ENCODE data around the gene RBMS3.
A peak's percentile ranks its signal among the peaks of the same experiment; 100 is the strongest.
"Not testable (repeated sequence)": the region's sequence is repeated elsewhere in the genome, so short reads cannot be mapped to it uniquely, and the experiment has no call there.

The RBMS3 gene

DNA sequence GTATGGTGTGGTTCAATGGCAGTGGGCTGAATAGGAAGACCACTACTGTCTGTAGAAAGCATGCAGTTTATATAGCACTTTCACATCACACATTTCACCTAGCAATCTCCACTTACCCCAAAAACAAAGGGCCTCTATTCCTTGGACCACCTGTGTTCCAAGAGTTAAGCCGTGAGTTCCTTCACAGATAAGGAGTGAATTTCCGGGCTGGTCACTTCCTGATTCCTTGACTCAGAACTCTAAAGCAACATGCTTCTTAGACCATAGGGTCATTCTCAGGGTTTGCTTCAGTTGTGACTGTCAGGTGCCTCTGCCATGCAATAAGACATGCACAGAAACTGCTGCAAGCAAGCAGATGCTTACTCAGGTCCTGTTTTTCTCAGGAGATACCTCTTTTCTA, 737.0 kb downstream of the RBMS3 start:
- no peak for DNase-seq (ENCODE audit: low read depth in 3 of 3)

DNA sequence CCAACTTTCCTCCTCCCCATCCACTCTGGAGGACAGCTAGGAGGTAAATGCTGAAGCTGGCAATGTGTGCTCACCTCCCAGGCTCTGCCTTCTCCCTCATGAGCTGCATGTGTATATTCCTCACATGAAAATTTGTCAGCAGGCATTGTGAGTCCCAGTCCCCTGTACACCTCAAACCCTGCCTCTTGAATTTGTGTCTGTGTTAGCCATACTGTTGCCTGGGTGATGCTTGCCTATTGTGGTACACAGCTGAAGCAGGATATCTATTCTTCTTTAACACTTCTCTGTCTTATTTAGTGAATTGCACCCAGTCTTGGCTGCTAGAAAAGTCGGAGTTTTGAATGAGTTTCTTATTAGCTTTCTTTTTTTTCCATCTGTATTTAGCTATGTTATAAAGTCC, 739.5 kb downstream of the RBMS3 start:
- no peak for DNase-seq (ENCODE audit: low read depth in 3 of 3)

DNA sequence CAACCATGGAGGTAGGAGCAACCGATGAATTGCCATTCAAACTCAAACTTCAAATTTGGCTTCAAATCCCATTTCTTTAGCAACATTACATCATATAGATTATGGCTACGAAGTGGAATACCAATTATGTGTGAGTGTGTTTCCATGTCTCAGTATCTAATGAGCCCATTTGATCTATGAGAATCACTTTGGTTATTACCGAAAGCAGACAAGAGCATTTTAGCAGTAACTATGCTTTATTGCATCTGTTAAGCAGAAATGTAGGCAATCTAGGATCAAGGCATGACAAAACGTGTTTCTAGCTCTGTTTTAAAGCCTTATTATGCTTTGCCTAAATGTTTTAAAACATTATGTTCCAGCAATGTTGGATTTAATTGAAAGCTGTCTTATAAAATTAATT, 743.6 kb downstream of the RBMS3 start:
- DNase-seq (ENCODE audit: low read depth in 3 of 3) = no peak

DNA sequence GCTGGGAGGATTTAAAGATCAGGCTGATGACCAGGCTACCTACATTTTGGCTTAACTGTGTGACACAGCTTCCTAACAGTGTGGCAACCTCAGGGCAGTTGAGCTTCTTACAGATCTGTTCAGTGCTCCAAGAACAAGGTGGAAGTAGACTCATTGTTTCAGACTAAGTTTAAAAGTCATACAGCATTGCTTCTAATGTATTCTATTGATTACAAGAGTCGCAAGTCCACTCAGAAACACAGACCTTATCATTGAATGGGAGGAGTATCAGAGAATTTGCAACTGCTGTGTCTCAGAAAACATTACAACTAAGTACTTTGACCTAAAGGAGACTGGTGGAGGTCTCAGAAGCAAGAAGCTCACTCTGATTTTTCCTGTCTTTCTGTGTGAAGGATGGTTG, 746.0 kb downstream of the RBMS3 start:
- no peak for DNase-seq (ENCODE audit: low read depth in 3 of 3)

DNA sequence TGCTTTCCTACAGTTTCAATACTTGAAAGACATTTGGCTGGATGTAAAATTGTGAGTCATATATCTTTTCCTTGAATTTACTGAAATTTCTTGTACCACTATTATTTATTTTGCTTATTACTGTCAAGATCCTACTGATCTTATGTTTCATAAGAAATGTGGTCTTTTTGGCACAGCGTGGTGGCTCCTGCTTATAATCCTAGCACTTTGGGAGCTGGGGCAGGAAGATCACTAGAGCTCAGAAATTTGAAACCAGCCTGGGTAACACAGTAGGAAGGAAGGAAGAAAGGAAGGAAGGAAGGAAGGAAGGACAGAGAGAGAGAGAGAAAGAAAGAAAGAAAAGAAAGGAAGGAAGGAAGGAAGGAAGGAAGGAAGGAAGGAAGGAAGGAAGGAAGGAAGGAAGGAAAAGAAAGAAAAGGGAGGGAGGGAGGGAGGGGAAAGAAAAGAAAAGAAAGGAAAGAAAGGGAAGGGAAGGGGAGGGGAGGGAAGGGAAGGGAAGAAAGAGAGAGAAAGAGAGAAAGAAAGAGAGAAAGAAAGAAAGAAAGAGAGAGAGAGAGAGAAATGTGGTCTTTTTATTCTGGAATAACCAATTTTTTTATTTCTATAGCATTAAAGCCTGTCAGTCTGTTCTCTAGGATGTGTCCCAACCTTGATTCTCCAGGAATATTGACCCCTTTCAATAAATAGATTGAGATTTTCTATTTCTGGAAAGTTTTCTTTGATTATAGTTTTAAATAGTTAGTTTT, 753.5 kb downstream of the RBMS3 start:
- no peak for DNase-seq (ENCODE audit: low read depth in 3 of 3)

DNA sequence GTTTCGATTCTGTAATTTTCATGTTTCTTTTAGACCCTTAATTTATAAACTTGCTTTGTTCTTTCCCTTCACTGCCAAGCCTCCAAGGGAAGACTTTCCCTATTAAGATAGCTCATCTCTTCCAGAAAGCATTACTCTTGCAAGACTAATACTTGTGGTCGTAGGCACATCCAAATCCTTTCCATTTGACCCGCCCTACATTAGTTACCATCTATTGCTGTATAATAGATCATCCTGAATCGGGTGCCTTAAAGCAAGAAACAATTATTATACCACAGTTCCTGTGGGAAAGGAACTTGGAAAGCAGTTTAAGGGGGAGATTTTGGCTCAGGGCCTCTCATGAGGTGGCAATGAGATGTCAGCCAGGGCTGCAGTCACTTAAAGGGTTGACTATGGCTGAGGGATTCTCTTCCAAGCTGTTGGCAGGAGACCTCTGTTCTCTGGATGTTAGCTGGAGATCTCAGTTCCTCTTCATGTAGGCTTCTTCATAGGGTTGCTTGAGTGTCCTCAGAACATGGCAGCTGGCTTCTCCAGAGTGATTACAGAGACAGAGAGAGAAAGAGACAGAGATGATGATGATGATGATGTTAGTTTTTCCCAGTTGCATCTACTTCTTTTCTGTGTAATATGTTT, 755.2 kb downstream of the RBMS3 start:
- no peak for DNase-seq (ENCODE audit: low read depth in 3 of 3)

DNA sequence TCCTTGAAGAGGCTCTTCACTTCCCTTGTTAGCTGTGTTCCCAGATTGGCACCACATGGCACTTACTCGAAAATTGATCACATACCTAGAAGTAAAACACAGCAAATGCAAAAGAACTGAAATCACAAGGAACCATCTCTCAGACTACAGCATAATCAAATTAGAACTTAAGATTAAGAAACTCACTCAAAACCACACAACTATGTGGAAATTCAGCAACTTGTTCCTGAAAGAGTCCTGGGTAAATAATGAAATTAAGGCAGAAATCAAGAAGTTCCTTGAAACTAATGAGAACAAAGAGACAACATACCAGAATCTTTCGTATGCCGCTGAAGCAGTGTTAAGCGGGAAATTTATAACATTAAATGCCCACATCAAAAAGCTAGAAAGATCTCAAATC, 759.3 kb downstream of the RBMS3 start:
- no peak for DNase-seq (ENCODE audit: low read depth in 3 of 3)

DNA sequence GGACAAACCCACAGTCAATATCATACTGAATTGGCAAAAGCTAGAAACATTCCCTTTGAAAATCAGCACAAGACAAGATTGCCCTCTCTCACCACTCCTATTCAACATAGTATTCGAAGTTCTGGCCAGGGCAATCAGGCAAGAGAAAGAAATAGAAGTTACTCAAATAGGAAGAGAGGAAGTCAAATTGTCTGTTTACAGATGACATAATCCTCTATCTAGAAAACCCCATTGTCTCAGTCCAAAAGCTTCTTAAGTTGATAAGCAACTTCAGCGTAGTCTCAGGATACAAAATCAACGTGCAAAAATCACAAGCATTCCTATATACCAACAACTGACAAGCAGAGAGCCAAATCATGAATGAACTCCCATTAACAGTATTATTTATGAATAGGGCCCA, 760.6 kb downstream of the RBMS3 start:
- DNase-seq (ENCODE audit: low read depth in 3 of 3) = not testable (repeated sequence)

DNA sequence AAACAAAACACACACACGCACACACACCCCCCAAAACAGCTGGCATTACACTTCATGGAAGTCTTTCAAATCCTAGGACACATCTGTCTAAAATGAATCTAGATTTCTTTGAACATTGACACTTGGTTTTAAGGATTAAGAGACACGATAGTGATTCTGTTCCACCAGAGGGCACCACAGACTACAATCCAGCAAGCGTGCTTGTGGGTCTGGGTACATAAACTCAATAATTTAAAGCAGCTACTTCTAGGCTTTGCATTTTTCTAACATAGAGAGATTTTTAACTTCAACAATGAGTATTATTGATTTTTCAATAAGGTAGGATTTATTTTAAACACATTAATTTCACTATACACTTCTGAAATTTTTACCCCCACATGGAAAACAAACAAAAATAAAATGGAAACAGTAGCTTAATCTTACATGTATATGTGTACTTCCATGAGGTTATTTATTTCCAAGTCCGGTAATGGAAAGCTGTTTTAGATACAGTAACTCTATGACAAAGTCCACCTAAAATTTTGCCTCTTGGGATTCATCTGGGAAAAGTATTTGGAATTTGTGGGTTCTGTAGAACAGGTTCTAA, 761.5 kb downstream of the RBMS3 start:
- peak; percentile 28 to 43 (median 30) for DNase-seq (ENCODE audit: low read depth in 3 of 3)

DNA sequence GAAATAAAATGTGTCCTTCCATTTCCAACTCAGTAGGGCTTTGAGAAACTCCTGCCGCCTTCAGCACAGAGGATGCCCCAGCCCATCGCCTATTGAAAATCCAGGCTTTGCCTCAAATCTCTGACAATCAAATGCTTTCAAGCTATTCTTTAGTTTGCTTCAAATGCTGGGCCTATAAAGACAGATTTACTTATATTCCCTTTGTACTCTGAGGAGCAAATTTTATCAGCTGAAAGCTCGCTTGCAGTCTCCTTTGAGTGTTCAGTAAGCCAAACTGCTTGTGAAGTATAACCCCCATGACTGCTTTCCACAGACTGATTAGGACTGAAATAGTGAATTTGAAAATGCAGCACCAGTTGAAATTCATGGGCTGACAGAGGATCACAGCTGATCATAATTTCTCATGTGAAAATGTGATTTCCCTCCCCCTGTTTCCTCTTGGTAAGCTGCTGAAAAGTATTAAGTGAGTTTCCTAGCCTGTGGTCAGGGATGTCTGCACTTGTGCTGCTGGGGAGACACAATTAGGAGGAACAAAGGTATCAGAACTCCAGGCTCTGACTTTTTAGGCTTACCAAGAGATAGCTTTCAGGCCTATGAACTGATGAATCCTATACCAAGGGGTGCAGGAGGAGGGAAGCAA, 762.2 kb downstream of the RBMS3 start:
- no peak for DNase-seq (ENCODE audit: low read depth in 3 of 3)

DNA sequence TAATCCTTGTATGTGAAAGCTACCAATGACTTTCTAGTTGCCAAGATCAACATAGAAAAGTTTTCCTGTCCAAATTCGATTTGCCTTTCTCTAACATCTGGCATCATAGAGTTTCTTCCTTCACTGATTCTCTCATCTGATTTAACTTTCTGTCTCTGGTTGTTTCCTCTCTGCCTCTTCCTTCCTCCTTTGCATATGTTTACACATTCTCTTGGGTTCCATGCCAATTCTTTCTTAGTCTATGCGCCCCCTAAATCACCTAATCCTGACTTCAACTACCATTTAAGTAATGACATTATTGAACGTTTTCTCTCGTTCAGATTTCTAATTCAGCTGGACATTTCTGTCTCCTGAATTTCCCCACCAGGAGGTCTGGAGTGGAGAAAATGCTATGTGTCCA, 763.6 kb downstream of the RBMS3 start:
- no peak for DNase-seq (ENCODE audit: low read depth in 3 of 3)

DNA sequence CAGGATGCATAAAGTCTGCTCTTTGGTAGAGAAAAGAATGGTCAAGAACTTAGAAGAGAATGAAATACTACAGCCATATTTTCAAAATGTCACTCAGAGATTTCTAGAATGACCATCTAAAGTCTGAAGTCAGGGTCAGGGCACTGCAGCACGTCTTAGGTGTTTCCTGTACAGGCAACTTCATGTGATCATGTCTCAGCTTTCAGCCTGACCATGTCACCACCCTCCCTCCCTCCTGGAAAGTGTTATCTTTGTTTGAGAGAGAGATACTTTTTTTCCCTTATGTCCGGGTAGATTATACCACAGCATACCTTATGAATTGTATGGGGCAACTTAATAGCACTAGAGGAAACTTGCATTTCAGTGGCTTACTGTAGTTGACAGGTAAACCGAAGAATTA, 767.6 kb downstream of the RBMS3 start:
- no peak for DNase-seq (ENCODE audit: low read depth in 3 of 3)

DNA sequence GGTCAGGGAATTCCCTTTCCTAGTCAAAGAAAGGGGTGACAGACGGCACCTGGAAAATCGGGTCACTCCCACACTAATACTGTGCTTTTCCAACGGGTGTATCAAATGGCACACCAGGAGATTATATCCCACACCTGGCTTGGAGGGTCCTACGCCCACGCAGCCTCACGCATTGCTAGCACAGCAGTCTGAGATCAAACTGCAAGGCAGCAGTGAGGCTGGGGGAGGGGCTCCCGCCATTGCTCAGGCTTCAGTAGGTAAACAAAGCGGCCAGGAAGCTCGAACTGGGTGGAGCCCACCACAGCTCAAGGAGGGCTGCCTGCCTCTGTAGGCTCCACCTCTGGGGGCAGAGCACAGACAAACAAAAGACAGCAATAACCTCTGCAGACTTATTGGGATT, 769.2 kb downstream of the RBMS3 start:
- not testable (repeated sequence) for DNase-seq (ENCODE audit: low read depth in 3 of 3)

DNA sequence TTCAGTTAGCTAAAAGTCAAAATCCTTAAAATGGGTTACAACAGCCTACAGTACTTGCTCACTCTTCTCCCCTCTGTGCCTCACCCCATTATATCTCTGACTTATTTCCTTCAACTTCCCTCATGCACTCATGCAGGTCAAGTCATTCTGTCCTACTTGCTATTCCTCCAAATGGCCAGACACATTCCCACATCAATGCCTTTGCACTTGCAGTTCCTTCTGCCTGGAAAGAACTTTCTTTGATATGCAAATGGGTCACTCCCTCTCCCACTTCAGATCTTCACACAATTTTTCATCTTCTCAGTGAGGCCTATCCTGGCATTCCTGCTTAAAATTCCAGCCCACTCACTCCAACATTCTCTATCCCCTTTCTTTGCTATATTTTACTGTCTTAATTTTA, 778.4 kb downstream of the RBMS3 start:
- DNase-seq (ENCODE audit: low read depth in 3 of 3) = no peak
